Spleen (tissue), 11 donors: Measurements from ENCODE around the gene PTCH1. TPM values are rescaled to one million over a fixed set of nuclear protein-coding genes. Genes with fewer than 3 reads are reported as not detected.

Experiments
- DNase-seq: peaks from one replicate; pipeline ENCODE4 v3.0.0-alpha.2; 2020
- H3K27ac ChIP-seq, 8 donors: fragments of 200-600 bp; sonication (generic) in 7 of 8; 1 replicate in 4 of 8; 2 replicates in 4 of 8; pipeline versions ENCODE4 v1.5.0 to v1.8.0; 2016 to 2021; ENCODE audit warnings: inconsistent platforms in 4 of 8, mild to moderate bottlenecking in 4 of 8, moderate library complexity in 1 of 8
- H3K27me3 ChIP-seq, 7 donors: fragments of 200-600 bp; sonication (generic) in 6 of 7; replicated peaks in 1 of 7; 1 replicate in 4 of 7; 2 replicates in 3 of 7; pipeline versions ENCODE4 v1.5.0 to v1.8.0; 2016 to 2021; ENCODE audit warnings: inconsistent platforms in 3 of 7, mild to moderate bottlenecking in 1 of 7
- H3K36me3 ChIP-seq, 6 donors: fragments of 200-600 bp; sonication (generic) in 5 of 6; 1 replicate in 4 of 6; 2 replicates in 2 of 6; pipeline versions ENCODE4 v1.5.0 to v1.8.0; 2016 to 2021; ENCODE audit warnings: inconsistent platforms in 2 of 6
- H3K4me1 ChIP-seq, 6 donors: fragments of 200-600 bp; sonication (generic) in 5 of 6; 1 replicate in 3 of 6; 2 replicates in 3 of 6; pipeline versions ENCODE4 v1.5.0 to v1.8.0; 2016 to 2021; ENCODE audit warnings: inconsistent platforms in 3 of 6
- H3K4me3 ChIP-seq, 8 donors: fragments of 200-600 bp; sonication (generic) in 7 of 8; 1 replicate in 4 of 8; 2 replicates in 4 of 8; pipeline versions ENCODE4 v1.5.0 to v1.8.0; 2016 to 2021; ENCODE audit warnings: inconsistent platforms in 4 of 8, mild to moderate bottlenecking in 4 of 8, moderate library complexity in 2 of 8
- H3K9me3 ChIP-seq, 8 donors: fragments of 200-600 bp; sonication (generic) in 7 of 8; 1 replicate in 4 of 8; 2 replicates in 4 of 8; pipeline versions ENCODE4 v1.5.0 to v1.8.0; 2016 to 2021; ENCODE audit warnings: inconsistent platforms in 4 of 8
- POLR2A ChIP-seq, 3 donors: fragments of 450-650 bp; IDR thresholded peaks; one replicate each; pipeline ENCODE4 v1.5.1; 2017; ENCODE audit warnings: antibody characterized with exemption in 3 of 3, mild to moderate bottlenecking in 1 of 3
- POLR2AphosphoS5 ChIP-seq, 3 donors: sonication (generic); formaldehyde crosslinking; IDR thresholded peaks; one replicate each; pipeline ENCODE4 v1.5.1; 2017; ENCODE audit warnings: antibody characterized with exemption in 3 of 3
- WGBS, 5 donors: extraction: QIAGEN DNeasy Blood & Tissue Kit in 3 of 5; methylation state at CpG; one replicate each; pipeline versions ENCODE4 v1.1.5 to v1.1.7; 2013 to 2018; 5-methylcytosine and 5-hydroxymethylcytosine counted together
- intact Hi-C: fragments of 100-400 bp; cut with DNase I; formaldehyde crosslinking; loops from one replicate; pipeline ENCODE4 v1.15.0; 2023; ENCODE audit warnings: low total_unique reads
- polyA plus RNA-seq, 3 donors: library from polyadenylated mRNA; stranded (reverse); fragments of 200-250 nt; gene quantifications; one replicate each; pipeline ENCODE4 v1.2.1, GENCODE V29; 2013
- total RNA-seq, 7 donors: library from RNA; depleted of rRNA in 3 of 7; stranded (reverse); fragments of >200 nt in 3 of 7; fragmentation: NEBNext Ultra II Directional in 4 of 7; extraction: Animal tissue kit (Norgen Biotek cat#: 25700) in 4 of 7; gene quantifications; one replicate each; pipeline versions ENCODE4 v1.1.0 to v1.2.1, GENCODE V29; 2016 to 2021
- TF ChIP-seq, protein P1 (sequence below), 11 experiments: fragments of 200-600 bp in 7 of 11; fragments of 450-650 bp in 4 of 11; sonication (generic) in 4 of 11; IDR thresholded peaks in 8 of 11; conservative IDR thresholded peaks in 3 of 11; 1 replicate in 7 of 11; 2 replicates in 4 of 11; pipeline versions ENCODE4 v1.4.0 to v1.8.0; 2016 to 2021; ENCODE audit warnings: antibody characterized with exemption in 11 of 11, inconsistent platforms in 4 of 11, mild to moderate bottlenecking in 1 of 11
- donor health status: healthy with polysubstance abuse.
- donor health status: DM: no; HTN: no; CAD: no; lungs with moderate emphysema.
- donor health status: DM: no; HTN: no; CAD: no.
- donor health status: Bipolar disorder and iron deficiency.
- donor health status: healthy.
- donor health status: DM: no; HTN: no; CAD: no.
- donor health status: DM: yes; HTN: yes; CAD: no.

PTCH1 gene
- total and polyA plus RNA-seq, 10 donors, result 0.70 to 32.1 (median 11.3) TPM

DNA sequence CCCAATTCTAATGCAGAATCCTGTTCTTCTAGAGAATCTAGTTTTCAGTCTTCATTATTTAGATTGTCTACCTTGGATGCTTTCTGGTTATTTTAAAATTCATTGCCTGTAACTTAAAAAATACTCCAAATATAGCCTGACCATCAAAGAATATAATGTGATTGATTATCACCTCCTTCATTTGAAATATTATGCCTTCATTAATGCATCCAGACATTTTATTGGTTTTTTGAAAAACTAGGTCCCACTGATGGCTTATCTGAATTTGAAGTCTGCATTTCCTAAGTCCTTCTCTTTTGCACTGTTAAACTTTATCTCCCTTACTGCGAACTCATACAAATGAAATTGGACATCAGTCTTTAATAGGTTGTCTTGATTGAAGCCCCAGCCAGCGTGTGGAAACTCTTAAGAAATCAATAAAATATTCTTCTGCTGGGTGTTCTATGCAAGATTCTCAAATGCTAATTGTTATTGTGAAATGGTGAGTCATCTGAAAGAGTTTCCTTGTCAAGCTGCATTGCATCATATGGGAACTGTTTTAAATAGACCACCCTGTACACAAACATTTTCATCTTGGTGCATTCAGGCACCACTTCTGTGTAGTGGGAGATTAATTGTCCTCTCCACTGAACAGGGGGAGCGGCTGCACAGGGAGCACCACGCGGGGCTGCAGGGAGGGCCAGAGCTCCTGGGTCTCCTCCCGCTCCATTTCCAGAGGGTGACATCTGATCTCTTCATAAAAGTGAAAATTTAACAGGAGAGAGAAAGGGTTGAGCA, 106.9 kb downstream of the PTCH1 start:
- no peaks in the 10 kb centered on the region for H3K4me1 ChIP-seq
- H3K9me3 ChIP-seq, result no peaks in the 10 kb centered on the region
- WGBS, 5 donors, result 64 to 76% (median 74%) methylated on average over 6 of the region's 6 CpGs
- TF ChIP-seq, protein P1, sequence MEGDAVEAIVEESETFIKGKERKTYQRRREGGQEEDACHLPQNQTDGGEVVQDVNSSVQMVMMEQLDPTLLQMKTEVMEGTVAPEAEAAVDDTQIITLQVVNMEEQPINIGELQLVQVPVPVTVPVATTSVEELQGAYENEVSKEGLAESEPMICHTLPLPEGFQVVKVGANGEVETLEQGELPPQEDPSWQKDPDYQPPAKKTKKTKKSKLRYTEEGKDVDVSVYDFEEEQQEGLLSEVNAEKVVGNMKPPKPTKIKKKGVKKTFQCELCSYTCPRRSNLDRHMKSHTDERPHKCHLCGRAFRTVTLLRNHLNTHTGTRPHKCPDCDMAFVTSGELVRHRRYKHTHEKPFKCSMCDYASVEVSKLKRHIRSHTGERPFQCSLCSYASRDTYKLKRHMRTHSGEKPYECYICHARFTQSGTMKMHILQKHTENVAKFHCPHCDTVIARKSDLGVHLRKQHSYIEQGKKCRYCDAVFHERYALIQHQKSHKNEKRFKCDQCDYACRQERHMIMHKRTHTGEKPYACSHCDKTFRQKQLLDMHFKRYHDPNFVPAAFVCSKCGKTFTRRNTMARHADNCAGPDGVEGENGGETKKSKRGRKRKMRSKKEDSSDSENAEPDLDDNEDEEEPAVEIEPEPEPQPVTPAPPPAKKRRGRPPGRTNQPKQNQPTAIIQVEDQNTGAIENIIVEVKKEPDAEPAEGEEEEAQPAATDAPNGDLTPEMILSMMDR (IDR thresholded peaks at IDR 0.05 in 8 of 11, conservative IDR thresholded peaks at IDR 0.05 in 3 of 11), result no peak
- TF ChIP-seq POLR2A (IDR thresholded peaks at IDR 0.05) (no peak), POLR2AphosphoS5 (IDR thresholded peaks at IDR 0.05) (no peak)
- intact Hi-C loops, result no loop called here
- no peak overlapping the region for H3K27ac ChIP-seq
- no peak for DNase-seq
- H3K36me3 ChIP-seq, result no peaks in the 10 kb centered on the region
- H3K4me3 ChIP-seq, result no peak overlapping the region
- peaks cover 0 to 4% (median 0%) of the 10 kb centered on the region in 7 donors for H3K27me3 ChIP-seq

- Histone ChIP-seq H3K4me1 (no peaks in the 10 kb centered on the region), H3K4me3 (no peak overlapping the region), H3K36me3 (no peaks in the 10 kb centered on the region), H3K27me3 (no peaks in the 10 kb centered on the region), H3K27ac (no peak overlapping the region), H3K9me3 (peaks cover 0 to 10% (median 0%) of the 10 kb centered on the region in 8 donors)
- intact Hi-C loops, result no loop called here
- no peak for TF ChIP-seq POLR2AphosphoS5 (IDR thresholded peaks at IDR 0.05)
- no peak for TF ChIP-seq POLR2A (IDR thresholded peaks at IDR 0.05)
- TF ChIP-seq, protein P1 (IDR thresholded peaks at IDR 0.05 in 8 of 11, conservative IDR thresholded peaks at IDR 0.05 in 3 of 11), result no peak
- no peak for DNase-seq
- 86 to 100% (median 96%) methylated on average over 1 of the region's 1 CpG for WGBS, 5 donors
Observed at GRCh38 chr9:95407524-95407923, 109.2 kb downstream of the PTCH1 start.

DNA sequence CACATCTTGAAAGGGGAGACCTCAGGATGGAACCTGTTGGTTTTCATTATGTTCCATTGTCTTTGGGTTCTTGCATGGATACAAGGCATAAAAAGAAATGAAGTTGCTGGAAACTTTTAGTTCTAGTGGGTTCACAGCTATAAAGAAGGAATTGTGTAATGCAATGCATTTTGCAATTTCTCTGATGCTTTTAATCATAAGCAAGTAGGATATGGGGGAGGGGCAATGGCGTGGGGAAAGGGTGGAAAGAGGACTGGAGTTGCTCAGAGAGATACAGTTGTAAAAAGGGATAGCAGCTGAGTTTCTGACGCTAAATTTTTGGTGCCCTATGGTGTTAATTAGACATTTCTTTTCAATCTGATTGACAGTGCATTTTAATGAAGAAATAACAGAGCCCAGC, 110.7 kb downstream of the PTCH1 start:
- 49 to 60% (median 51%) methylated on average over 2 of the region's 2 CpGs for WGBS, 5 donors
- no peaks in the 10 kb centered on the region for H3K4me1 ChIP-seq
- no peak overlapping the region for H3K27ac ChIP-seq
- no peaks in the 10 kb centered on the region for H3K36me3 ChIP-seq
- H3K27me3 ChIP-seq, result no peaks in the 10 kb centered on the region
- DNase-seq, result no peak
- peaks cover 0 to 10% (median 0%) of the 10 kb centered on the region in 8 donors for H3K9me3 ChIP-seq
- H3K4me3 ChIP-seq, result no peak overlapping the region
- intact Hi-C loops, result no loop called here
- TF ChIP-seq POLR2A (IDR thresholded peaks at IDR 0.05) (no peak), POLR2AphosphoS5 (IDR thresholded peaks at IDR 0.05) (no peak)
- TF ChIP-seq, protein P1 (IDR thresholded peaks at IDR 0.05 in 8 of 11, conservative IDR thresholded peaks at IDR 0.05 in 3 of 11), result no peak

GRCh38 chr9:95399261-95399660, 117.5 kb downstream of the PTCH1 start:
- intact Hi-C loops, result no loop called here
- H3K27ac ChIP-seq, result no peak overlapping the region
- no peaks in the 10 kb centered on the region for H3K36me3 ChIP-seq
- 80 to 93% (median 87%) methylated on average over 4 of the region's 4 CpGs for WGBS, 5 donors
- no peak overlapping the region for H3K4me3 ChIP-seq
- DNase-seq, result no peak
- peaks cover 0 to 13% (median 0%) of the 10 kb centered on the region in 7 donors for H3K27me3 ChIP-seq
- H3K4me1 ChIP-seq, result no peaks in the 10 kb centered on the region
- peaks cover 0 to 29% (median 8%) of the 10 kb centered on the region in 8 donors for H3K9me3 ChIP-seq
- TF ChIP-seq POLR2AphosphoS5 (IDR thresholded peaks at IDR 0.05), result no peak
- TF ChIP-seq, protein P1 (IDR thresholded peaks at IDR 0.05 in 8 of 11, conservative IDR thresholded peaks at IDR 0.05 in 3 of 11), result no peak
- TF ChIP-seq POLR2A (IDR thresholded peaks at IDR 0.05), result no peak
